GM21447 (cell line): Measurements from ENCODE around the gene POFUT1.

ENCODE experiments used
- ATAC-seq: cut with Tn5 transposase; IDR thresholded peaks from one replicate; pipeline ENCODE4 v1.9.1; 2021; ENCODE audit not compliant: unreplicated experiment

Gene POFUT1

DNA sequence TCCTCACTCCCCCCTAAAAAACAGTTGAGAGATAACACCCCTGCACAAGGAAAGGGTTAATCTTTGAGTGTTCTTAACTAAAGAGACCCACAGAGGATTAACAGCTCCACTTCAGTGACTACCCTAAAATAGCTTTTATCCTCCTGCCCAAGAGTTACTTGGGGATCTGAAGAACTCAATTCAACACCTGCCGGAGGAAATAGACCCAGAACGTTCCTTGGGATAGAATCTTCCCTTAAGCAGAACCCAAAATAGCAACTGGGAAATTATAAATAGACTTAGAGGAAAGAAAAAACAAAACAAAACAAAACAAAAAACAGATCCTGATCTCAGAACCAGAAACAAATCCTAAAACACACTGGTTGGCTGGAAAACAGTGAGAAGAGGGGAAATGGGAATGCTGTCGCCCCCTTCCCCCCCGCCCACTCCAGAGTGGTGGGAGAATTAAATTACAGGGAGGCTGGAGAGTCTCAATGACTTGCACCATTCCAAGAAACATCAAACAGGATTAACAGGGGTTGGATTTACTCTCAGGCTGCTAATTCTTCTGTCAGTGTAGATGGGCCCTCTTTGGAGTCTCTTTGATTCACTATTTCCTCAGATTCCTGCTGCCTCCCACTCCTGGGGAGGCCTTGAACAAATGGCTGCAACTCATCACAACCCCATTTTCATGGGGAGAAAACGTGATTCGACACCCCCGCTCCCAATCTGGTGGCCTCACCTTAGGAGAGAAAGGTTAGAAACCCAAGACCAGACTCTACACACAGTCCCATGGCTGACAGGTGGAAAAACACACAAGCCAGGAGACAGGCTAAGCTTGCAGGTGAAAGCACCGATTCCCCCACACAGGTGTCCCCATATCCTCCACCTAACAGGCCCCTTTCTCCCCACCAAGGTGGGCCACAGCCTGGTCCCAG, 1.6 kb upstream of the POFUT1 start:
- ATAC-seq: no peak

DNA sequence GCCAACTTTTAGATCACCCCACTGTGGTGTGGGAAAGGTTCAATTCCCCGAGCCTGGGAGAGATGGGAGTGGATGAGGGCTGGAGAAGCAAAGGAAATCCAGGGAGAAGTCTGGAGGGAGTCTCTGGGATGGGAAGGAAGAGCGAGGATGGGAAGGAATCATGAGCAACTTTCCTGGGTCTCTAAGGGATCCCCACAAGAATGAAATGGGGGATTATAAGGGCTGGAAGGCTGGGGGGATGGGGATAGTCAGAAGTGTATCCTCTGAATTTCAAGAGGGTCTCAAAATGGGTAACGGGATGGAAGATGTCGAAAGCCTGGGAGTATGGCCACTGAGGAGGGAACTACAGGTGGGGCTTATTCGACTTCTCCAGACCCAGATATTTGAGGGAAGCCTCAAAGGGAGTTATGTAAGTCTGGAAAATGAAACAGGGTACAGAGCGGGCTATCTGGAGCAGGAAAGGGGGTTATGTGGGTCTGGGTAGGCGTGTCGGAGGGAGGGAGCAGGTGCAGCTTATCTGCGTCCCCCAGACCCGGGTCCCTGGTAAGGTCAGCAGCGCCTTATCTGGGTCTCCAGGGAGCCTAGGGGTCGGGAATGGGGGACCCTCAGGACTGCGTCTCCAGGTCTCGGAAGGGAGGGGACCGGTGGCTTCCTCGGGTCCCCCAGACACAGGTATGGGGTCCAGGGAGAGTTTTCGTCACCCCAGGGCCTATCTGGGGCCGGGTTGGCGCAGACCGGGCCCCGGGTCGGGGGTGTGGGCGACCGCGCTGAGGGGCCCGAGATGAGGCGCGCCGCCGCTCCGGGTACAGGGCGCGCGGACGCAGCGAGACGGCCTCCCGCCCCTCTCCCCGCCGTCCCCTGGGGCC, 687 bp upstream of the POFUT1 start:
- ATAC-seq: no peak

- no peak for ATAC-seq
Measured at GRCh38 chr20:32208499-32209154, 947 bp downstream of the POFUT1 start.

DNA sequence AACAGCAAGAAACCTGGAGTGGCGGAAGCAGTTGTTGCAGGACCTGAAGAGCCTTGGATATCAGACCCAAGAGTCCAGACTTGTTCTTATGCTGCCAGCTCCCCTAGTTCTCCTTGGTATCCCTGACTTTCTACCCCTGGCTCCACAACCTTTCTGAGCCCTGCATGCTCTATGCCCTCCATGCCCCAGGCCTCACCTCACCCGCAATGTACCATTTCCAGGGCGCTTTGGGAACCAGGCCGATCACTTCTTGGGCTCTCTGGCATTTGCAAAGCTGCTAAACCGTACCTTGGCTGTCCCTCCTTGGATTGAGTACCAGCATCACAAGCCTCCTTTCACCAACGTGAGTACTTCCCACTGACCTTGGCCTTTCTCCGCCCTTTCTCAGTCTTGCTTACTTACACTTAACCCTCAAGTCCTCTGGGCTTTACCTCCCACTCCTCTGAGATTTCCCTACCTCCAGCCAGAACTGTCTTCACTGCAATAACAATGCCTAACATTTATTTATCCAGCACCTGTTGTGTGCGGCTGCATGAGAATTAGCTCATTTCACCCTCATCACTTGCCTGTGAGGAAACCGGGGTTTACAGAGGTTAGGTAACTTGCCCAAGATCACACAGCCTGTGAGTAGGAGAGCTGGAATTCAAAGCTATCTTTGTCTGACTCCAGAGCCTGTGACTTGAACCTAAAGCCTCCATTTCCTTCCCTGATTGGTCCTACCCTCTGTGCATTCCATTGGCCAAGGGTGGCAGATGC, 2.3 kb downstream of the POFUT1 start:
- no peak for ATAC-seq

- ATAC-seq: no peak
Measured at GRCh38 chr20:32213870-32214269, 6.2 kb downstream of the POFUT1 start.

DNA sequence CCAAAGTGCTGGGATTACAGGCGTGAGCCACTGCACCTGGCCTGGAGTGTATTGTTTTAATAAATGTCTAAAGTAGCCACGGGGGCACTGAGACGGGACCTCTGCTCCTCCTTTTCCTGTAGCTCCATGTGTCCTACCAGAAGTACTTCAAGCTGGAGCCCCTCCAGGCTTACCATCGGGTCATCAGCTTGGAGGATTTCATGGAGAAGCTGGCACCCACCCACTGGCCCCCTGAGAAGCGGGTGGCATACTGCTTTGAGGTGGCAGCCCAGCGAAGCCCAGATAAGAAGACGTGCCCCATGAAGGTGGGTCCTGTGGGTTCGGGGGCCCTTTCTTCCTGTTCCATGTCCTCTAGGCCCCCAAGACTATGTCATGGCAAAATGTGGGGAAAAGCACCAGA, 7.5 kb downstream of the POFUT1 start:
- no peak for ATAC-seq

DNA sequence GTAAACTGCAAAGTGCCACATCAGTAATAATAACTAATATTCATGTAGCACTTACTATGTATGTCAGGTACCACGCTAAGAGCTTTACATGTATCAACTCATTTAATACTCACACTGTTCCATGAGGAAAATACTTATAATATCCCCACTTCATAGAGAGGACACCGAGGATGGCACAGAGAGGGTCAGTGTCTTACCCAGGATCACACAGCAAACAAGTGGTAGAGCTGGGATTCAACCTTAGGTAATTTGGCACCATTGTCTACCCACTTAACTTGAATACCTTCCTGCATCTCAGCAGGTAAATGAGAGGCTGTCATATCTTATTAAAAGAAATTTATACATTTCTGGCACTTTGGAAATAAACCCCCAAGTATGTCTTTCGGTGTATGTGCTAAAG, 8.0 kb downstream of the POFUT1 start:
- ATAC-seq: no peak

DNA sequence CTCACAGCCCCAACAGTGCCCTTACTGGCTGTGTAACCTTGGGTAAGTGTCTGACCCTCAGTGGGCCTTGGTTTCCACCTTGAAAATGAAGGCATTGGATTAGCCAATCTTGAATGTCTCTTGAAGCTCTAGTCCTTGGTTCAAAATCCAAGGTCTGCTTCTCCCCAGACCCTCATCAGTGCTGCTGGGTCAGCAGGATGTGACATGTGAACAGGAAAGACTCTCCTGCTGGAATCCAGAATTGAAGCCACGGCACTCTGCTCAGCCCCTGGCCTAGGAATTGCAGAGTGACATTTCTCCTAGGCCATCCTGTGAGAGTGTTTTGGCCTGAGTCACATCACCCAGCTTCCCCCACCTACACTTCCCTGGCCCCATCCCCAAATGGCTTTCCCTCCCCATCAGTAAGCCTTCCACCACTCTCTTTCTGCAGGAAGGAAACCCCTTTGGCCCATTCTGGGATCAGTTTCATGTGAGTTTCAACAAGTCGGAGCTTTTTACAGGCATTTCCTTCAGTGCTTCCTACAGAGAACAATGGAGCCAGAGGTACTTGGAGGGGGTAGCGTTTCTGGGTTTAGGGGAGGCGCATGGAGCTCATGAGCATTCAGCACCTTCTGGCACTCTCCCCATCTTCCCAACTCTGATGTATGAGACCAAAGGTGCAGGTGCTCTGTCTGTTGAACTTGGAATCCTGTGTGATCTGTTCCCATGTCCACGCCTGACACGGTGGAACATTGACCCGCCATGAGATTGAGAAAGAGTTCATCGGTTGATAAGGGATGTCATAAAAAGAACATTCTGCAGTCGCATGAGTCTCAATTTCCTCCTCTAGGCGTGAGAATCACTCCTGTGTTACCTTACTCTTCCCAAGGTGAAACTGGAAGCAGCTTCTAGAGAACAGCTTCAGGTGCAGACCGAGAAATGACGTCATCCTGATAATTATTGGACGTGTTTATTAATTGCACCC, 8.8 kb downstream of the POFUT1 start:
- no peak for ATAC-seq

DNA sequence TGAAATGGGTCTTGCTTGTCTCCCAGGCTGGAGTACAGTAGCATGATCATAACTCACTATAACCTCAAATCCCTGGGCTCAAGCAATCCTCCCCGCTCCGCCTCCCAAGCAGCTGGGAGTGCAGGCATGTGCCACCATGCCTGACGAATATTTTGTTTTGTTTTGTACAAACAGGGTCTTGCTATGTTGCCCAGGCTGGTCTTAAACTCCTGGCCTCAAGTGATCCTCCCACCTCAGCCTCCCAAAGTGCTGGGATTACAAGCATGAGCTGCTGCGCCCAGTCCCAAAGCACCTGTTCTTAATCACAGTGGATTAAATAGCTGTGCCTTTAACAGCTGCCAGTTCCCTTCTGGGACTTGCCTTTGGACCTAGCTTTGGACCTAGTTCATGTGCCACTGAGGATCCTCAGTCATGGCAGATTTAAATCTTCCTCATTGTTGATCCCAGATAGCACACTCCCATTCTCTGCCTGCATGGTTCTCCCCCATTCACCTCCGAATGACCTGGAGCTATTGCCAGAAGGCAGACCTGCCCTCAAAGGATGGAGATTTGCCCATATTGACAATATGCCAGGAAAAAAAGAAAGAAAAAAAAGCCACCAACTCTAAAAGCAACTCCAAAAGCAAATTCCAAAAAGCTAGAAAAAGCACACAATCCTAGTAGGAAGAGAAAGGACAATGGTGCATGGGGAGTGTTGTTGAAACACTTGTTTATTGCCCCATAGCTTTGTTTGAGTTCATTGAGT, 10.6 kb downstream of the POFUT1 start:
- ATAC-seq: no peak

DNA sequence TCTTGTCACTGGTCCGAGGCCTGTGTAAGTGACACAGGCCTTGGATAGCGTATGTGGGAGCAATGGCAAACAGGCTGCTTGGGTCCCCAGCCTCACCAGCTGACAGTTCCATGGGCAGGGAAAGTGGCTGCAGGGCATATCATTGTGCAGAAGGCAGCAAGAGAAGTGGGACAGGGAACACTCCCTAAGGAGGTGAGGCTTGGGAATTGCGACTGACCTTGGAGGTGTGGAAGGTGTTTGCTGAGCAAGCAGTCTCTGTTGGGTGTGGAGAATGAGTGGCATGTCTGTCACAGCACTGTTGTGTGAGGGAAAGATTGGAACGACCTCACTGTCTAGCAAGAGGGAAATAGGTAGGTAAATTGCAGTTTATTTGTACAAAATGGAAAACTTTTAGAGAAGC, 16.8 kb downstream of the POFUT1 start:
- no peak for ATAC-seq

DNA sequence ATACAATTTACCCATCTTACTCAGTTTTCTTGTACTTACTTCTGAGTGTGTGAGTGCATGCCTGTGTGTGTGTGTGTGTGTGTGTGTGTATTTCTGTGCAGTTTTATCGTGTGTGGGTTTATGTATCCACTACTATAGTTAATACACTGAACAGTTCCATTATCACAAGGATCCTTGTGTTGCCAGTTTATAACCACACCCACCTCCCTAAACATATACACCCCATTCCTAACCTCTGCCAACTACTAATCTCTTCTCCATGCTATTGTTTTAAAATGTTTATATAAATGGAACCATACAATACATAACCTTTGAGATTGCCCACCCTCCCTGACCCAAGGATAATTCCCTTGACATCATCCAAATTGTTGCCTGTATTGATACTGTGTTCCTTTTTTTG, 18.7 kb downstream of the POFUT1 start:
- ATAC-seq: no peak

GRCh38 chr20:32227306-32227705, 19.6 kb downstream of the POFUT1 start:
- ATAC-seq: no peak

DNA sequence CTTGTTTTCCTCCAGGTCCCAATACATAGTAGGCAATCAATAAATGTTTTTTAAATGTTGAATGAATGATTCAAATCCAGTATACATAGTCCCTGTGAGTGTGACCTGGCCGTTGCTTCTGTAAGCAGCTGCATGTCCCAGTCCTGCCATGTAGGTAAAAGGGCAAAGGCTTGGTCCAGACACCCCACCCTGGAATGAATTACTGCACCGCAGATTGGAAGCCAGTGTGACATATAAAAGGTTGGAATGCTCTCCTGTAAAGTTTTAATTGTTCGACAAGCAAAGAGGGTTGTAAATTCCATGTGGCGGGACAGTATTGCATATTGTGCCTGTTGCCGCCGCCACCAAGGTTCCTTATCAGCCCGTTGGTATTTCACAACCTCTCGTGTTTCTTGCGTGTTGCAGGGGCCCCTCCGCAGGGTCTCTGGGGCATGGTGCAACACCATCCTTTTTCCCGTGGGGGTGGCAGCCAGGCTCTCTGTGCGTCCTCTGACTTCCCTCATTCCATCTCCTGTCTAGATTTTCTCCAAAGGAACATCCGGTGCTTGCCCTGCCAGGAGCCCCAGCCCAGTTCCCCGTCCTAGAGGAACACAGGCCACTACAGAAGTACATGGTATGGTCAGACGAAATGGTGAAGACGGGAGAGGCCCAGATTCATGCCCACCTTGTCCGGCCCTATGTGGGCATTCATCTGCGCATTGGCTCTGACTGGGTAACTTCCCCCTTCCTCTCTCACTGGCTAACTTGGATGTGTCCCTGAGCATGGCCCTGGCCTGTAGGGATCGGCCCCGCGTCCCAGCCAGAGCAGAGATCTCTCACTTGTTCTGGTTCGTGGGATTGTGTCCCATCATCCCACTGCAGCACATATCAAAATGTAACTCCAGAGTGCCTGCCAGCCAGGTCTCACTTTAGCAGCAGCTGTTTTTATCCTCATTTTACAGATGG, 20.3 kb downstream of the POFUT1 start:
- no peak for ATAC-seq

DNA sequence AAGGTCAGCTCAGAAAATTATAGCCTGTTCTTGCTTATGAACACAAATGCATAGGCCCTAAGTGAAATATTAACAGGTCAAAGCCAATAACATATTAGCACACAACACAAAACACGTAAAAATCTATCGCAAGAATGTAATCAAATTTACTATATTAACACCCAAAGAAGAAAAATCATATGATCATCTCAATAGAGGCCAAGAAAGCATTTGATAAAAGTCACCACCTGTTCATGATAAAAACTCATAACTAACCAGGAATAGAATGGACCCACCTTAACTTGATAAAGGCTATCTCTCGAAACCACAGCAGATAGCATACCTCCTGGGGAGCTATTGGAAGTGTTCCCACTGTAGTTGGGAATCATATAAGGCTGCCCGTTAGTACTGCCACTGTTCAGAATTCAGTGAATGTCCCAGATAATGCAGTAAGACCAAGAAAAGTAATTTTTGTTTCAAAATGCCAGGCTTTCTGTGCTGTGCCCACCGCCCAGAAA, 21.6 kb downstream of the POFUT1 start:
- ATAC-seq: no peak

- no peak for ATAC-seq
Measured at GRCh38 chr20:32230707-32231106, 23.0 kb downstream of the POFUT1 start.

GRCh38 chr20:32231245-32231644, 23.6 kb downstream of the POFUT1 start:
- ATAC-seq: no peak

DNA sequence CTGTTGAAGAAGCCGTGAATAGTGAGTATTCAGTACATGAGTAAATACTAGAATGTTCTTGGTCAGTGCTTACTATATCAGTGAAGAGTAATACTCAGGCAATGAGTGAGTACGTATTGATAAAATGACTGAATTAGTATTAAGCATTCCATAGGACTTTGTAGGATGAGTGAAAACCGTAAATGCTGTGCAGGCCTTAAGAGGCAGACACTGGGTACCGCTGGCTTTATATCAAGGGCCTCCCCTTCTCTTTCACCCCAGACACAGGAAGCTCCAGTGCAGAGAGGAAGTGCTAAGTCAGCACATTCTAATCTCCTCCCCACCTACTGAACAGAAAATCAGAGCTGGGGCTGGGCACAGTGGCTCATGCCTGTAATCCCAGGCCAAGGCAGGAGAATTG, 24.2 kb downstream of the POFUT1 start:
- no peak for ATAC-seq
